ENCODE results near the gene SMAD3.
"Not testable (repeated sequence)": the region's sequence is repeated elsewhere in the genome, so short reads cannot be mapped to it uniquely, and the experiment has no call there.

The SMAD3 gene

GRCh38 chr15:67065531-67066005 lies at the start of gene SMAD3:
TSS of gene SMAD3 (plus strand) at chr15:67065602. CDS start at chr15:67066155, 553 bp downstream.
- no peak for TF ChIP-seq CTCF (IDR thresholded peaks at IDR 0.05; ENCODE audit: extremely low read depth, insufficient read depth, missing control alignments)
- in situ Hi-C loops (cut with MboI; ENCODE audit: low pct_unique_long_range_greater_than_20kb, low sequenced_read_pairs, unreplicated experiment): no loop called here
- peak; percentile 92 for DNase-seq (ENCODE audit: low spot score)

- in situ Hi-C loops (cut with MboI; ENCODE audit: low pct_unique_long_range_greater_than_20kb, low sequenced_read_pairs, unreplicated experiment): no loop called here
- no peak for TF ChIP-seq CTCF (IDR thresholded peaks at IDR 0.05; ENCODE audit: extremely low read depth, insufficient read depth, missing control alignments)
- no peak for DNase-seq (ENCODE audit: low spot score)
These were observed 48.1 kb upstream of the SMAD3 start for GRCh38 chr15:67017311-67017710.

- TF ChIP-seq CTCF (IDR thresholded peaks at IDR 0.05; ENCODE audit: extremely low read depth, insufficient read depth, missing control alignments): no peak
- in situ Hi-C loops (cut with MboI; ENCODE audit: low pct_unique_long_range_greater_than_20kb, low sequenced_read_pairs, unreplicated experiment): no loop called here
- DNase-seq (ENCODE audit: low spot score): no peak
These were observed 47.4 kb upstream of the SMAD3 start for GRCh38 chr15:67018026-67018425.

GRCh38 chr15:67018441-67018840 lies 47.0 kb upstream of the SMAD3 start:
- no peak for TF ChIP-seq CTCF (IDR thresholded peaks at IDR 0.05; ENCODE audit: extremely low read depth, insufficient read depth, missing control alignments)
- DNase-seq (ENCODE audit: low spot score): no peak
- in situ Hi-C loops (cut with MboI; ENCODE audit: low pct_unique_long_range_greater_than_20kb, low sequenced_read_pairs, unreplicated experiment): no loop called here

GRCh38 chr15:67019069-67019468 lies 46.3 kb upstream of the SMAD3 start:
- no peak for TF ChIP-seq CTCF (IDR thresholded peaks at IDR 0.05; ENCODE audit: extremely low read depth, insufficient read depth, missing control alignments)
- DNase-seq (ENCODE audit: low spot score): no peak
- in situ Hi-C loops (cut with MboI; ENCODE audit: low pct_unique_long_range_greater_than_20kb, low sequenced_read_pairs, unreplicated experiment): no loop called here

GRCh38 chr15:67019884-67020520 lies 45.4 kb upstream of the SMAD3 start:
- no peak for TF ChIP-seq CTCF (IDR thresholded peaks at IDR 0.05; ENCODE audit: extremely low read depth, insufficient read depth, missing control alignments)
- no peak for DNase-seq (ENCODE audit: low spot score)
- in situ Hi-C loops (cut with MboI; ENCODE audit: low pct_unique_long_range_greater_than_20kb, low sequenced_read_pairs, unreplicated experiment): no loop called here

- DNase-seq (ENCODE audit: low spot score); in situ Hi-C loops (cut with MboI; ENCODE audit: low pct_unique_long_range_greater_than_20kb, low sequenced_read_pairs, unreplicated experiment): not testable (repeated sequence)
These were observed 44.7 kb upstream of the SMAD3 start for GRCh38 chr15:67020668-67021067.
